B cell (primary cell): ENCODE results near the gene PUS10. TPM values are rescaled to one million over a fixed set of nuclear protein-coding genes. Genes with fewer than 3 reads are reported as not detected.
"Not testable (repeated sequence)": the region's sequence is repeated elsewhere in the genome, so short reads cannot be mapped to it uniquely, and the experiment has no call there.

Experiments used
- ATAC-seq: fragments of 200-7000 bp; cut with Tn5 transposase; one replicate; pipeline ENCODE4 v1.10.0; 2021; ENCODE audit warnings: low read depth, mild to moderate bottlenecking, moderate number of reproducible peaks, moderate library complexity
- CTCF ChIA-PET: fragments of 350-600 bp; sonication (Branson Sonifier 250); formaldehyde crosslinking; loops from one replicate; lab custom pipeline; 2021; ENCODE audit warnings: antibody characterized with exemption, inconsistent platforms; lab: Charles Lee
- POLR2A ChIA-PET: fragments of 350-600 bp; sonication (Branson Sonifier 250); formaldehyde crosslinking; loops from one replicate; lab custom pipeline; 2021; ENCODE audit warnings: antibody characterized with exemption; lab: Charles Lee
- DNase-seq: peaks from one replicate; pipeline ENCODE4 v3.0.0; 2013
- H2AFZ ChIP-seq: 2 replicates; pipeline ENCODE4 v1.6.1; 2012; ENCODE audit warnings: mild to moderate bottlenecking, low read depth, low read length; ENCODE audit not compliant: insufficient read depth, poor library complexity, severe bottlenecking
- H3K27ac ChIP-seq, 2 donors: 1 replicate in 1 of 2; 2 replicates in 1 of 2; pipeline ENCODE4 v1.5.1; 2012 to 2013; ENCODE audit warnings: low read length in 2 of 2, mild to moderate bottlenecking in 2 of 2, moderate library complexity in 1 of 2
- H3K27me3 ChIP-seq, 4 experiments: fragments of 200-600 bp in 1 of 4; sonication (generic) in 1 of 4; replicated peaks in 1 of 4; 1 replicate in 2 of 4; 2 replicates in 2 of 4; pipeline versions ENCODE4 v1.6.1 to v1.7.0; 2013 to 2016; ENCODE audit warnings: low read length in 3 of 4, mild to moderate bottlenecking in 2 of 4, mixed read lengths in 1 of 4, moderate library complexity in 1 of 4; ENCODE audit not compliant: insufficient read depth in 4 of 4, control insufficient read depth in 3 of 4; ENCODE audit errors: control extremely low read depth in 1 of 4
- H3K36me3 ChIP-seq, 2 experiments: replicated peaks in 1 of 2; 1 replicate in 1 of 2; 2 replicates in 1 of 2; pipeline versions ENCODE4 v1.6.1 to v1.7.1; 2013; ENCODE audit warnings: low read length in 1 of 2; ENCODE audit not compliant: insufficient read depth in 2 of 2, control insufficient read depth in 1 of 2; ENCODE audit errors: control extremely low read depth in 1 of 2, extremely low read depth in 1 of 2
- H3K4me1 ChIP-seq, 2 donors: fragments of 200-600 bp in 1 of 2; sonication (generic) in 1 of 2; 1 replicate in 1 of 2; 2 replicates in 1 of 2; pipeline versions ENCODE4 v1.5.1 to v1.6.1; 2013 to 2017; ENCODE audit warnings: low read length in 2 of 2; ENCODE audit not compliant: control insufficient read depth in 2 of 2, insufficient read depth in 2 of 2
- H3K4me2 ChIP-seq: replicated peaks from 2 replicates; pipeline ENCODE3; 2012; ENCODE audit warnings: mild to moderate bottlenecking, low read depth, low read length; ENCODE audit not compliant: poor library complexity, severe bottlenecking
- H3K4me3 ChIP-seq, 5 experiments: fragments of 200-600 bp in 1 of 5; sonication (generic) in 1 of 5; 1 replicate in 3 of 5; 2 replicates in 2 of 5; pipeline versions ENCODE4 v1.5.1 to v1.7.0; 2011 to 2016; ENCODE audit warnings: low read length in 4 of 5, mild to moderate bottlenecking in 4 of 5, low read depth in 2 of 5, control low read depth in 1 of 5, moderate library complexity in 1 of 5; ENCODE audit not compliant: insufficient read depth in 1 of 5; ENCODE audit errors: control extremely low read depth in 1 of 5, extremely low read depth in 1 of 5
- H3K79me2 ChIP-seq: fragments of 200-600 bp; sonication (generic); one replicate; pipeline ENCODE4 v1.6.0; 2016; ENCODE audit warnings: low read length; ENCODE audit not compliant: control insufficient read depth, insufficient read depth
- H3K9ac ChIP-seq: fragments of 200-600 bp; sonication (generic); 2 replicates; pipeline ENCODE4 v1.6.1; 2017; ENCODE audit warnings: mild to moderate bottlenecking, low read length, moderate library complexity
- H3K9me3 ChIP-seq, 3 donors: one replicate each; pipeline versions ENCODE4 v1.6.1 to v1.7.1; 2013; ENCODE audit warnings: low read length in 2 of 3; ENCODE audit not compliant: control insufficient read depth in 2 of 3, insufficient read depth in 1 of 3; ENCODE audit errors: control extremely low read depth in 1 of 3
- H4K20me1 ChIP-seq: 2 replicates; pipeline ENCODE4 v1.6.0; 2012; ENCODE audit warnings: mild to moderate bottlenecking, low read length; ENCODE audit not compliant: insufficient read depth, control insufficient read depth, poor library complexity, severe bottlenecking
- H3K27ac Mint-ChIP-seq: one replicate; pipeline ENCODE4 v1.8.0; 2021; ENCODE audit warnings: mixed read lengths
- H3K27me3 Mint-ChIP-seq: one replicate; pipeline ENCODE4 v1.8.0; 2021; ENCODE audit warnings: mixed read lengths
- H3K4me1 Mint-ChIP-seq: one replicate; pipeline ENCODE4 v1.8.0; 2021; ENCODE audit warnings: mixed read lengths
- H3K4me3 Mint-ChIP-seq: one replicate; pipeline ENCODE4 v1.8.0; 2021; ENCODE audit warnings: mixed read lengths
- H3K9me3 Mint-ChIP-seq: one replicate; pipeline ENCODE4 v1.8.0; 2022; ENCODE audit warnings: mixed read lengths; ENCODE audit not compliant: insufficient read depth
- CTCF ChIP-seq: fragments of 200-600 bp; IDR thresholded peaks from one replicate; pipeline ENCODE4 v1.8.0; 2022; ENCODE audit warnings: antibody characterized with exemption, mild to moderate bottlenecking
- EZH2 ChIP-seq: IDR thresholded peaks from 2 replicates; pipeline ENCODE4 v1.6.1; 2012; ENCODE audit warnings: borderline replicate concordance, low read depth, mild to moderate bottlenecking, moderate library complexity, low read length; ENCODE audit not compliant: insufficient read depth, poor library complexity, severe bottlenecking
- WGBS: methylation state at CpG from one replicate; pipeline ENCODE4 v1.1.5; 2013; ENCODE audit warnings: missing lambda C conversion rate; ENCODE audit not compliant: insufficient coverage; 5-methylcytosine and 5-hydroxymethylcytosine counted together
- intact Hi-C: fragments of 100-400 bp; cut with micrococcal nuclease; formaldehyde crosslinking; loops from one replicate; pipeline ENCODE4 v1.10.0; 2022
- polyA plus RNA-seq: library from polyadenylated mRNA; depleted of rRNA; stranded (reverse); fragments of >200 nt; gene quantifications from 2 replicates; pipeline ENCODE4 v1.2.3, GENCODE V29; 2012
- total RNA-seq, 2 donors: library from RNA; stranded (reverse); fragments of 120-200 nt in 1 of 2; gene quantifications; 1 replicate in 1 of 2; 2 replicates in 1 of 2; pipeline versions ENCODE4 v1.2.3 to v1.2.4, GENCODE V29; 2013 to 2022

The PUS10 gene
- total and polyA plus RNA-seq, 2 donors (not counting 1 experiment from before 2014, with no cell fraction given) = 3.2 to 7.1 TPM

DNA sequence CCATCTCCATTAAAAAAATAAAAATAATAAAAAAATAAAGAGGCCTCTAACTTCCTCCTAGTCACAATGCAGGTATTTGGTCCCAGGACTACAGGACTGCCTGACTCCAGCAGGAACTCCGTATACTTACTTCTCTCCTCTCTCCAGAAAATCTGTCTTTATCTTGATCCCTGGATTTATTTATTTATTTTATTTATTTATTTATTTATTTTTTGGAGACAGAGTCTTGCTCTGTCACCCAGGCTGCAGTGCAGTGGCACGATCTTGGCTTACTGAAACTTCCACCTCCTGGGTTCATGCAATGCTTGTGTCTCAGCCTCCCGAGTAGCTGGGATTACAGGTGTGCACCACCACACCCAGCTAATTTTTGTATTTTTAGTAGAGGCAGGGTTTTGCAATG, 36.0 kb downstream of the PUS10 start:
- intact Hi-C loops, CTCF ChIA-PET, H3K9ac ChIP-seq, ATAC-seq, H4K20me1 ChIP-seq, H3K4me3 ChIP-seq, H3K36me3 ChIP-seq, H3K9me3 Mint-ChIP-seq, H2AFZ ChIP-seq, H3K4me3 Mint-ChIP-seq, DNase-seq, H3K4me2 ChIP-seq, H3K27me3 Mint-ChIP-seq, H3K9me3 ChIP-seq, H3K27ac Mint-ChIP-seq, H3K27me3 ChIP-seq, H3K79me2 ChIP-seq, H3K27ac ChIP-seq: not testable (repeated sequence)
- peaks cover 50% of the 10 kb centered on the region for H3K4me1 Mint-ChIP-seq
- WGBS = 100% methylated on average over 1 of the region's 3 CpGs
- POLR2A ChIA-PET = interaction anchor here (1.1 kb wide), 1 partner anchor 10 kb away, joined by 3 read pairs; no protein-coding TSS in a partner anchor
- peaks cover 43 to 48% of the 10 kb centered on the region in 2 donors for H3K4me1 ChIP-seq

DNA sequence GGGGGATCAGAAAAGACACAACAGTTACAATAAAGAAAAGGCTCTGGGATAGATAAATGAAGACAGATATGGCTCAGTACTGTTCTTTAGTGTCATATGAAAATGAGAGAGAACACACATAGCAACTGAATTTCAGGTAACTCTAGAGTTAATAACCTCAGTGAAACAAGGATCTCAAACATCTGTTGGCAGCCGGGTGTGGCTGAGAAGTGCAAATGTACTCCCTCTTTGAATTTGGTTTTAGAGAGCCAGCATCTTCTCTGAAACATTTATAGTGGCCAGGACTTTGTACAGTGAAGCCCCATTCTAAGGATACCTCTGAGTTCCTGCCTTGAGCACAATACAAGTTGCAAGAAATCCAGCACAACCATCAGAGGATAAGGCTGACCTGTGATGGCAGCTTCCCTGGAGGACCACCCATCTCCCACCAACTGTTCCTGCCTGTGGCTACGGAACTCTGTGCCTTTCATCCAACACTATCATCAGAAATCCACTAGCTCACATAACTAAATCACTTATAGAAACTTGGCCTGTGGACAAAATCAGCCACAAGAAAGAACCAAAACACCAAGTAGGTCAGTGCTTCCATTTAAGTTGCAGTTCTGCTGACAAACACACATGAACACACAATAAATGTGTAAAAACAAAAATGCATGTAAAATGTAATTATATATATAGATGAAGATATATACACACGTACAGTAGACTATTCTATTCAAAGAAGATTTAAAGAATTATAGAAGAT, 37.8 kb downstream of the PUS10 start:
- Histone ChIP-seq H3K4me2 (peak overlapping the region; percentile 51), H4K20me1 (no peaks in the 10 kb centered on the region), H3K36me3 (no peaks in the 10 kb centered on the region), H2AFZ (peak overlapping the region; percentile 20), H3K9me3 (no peaks in the 10 kb centered on the region), H3K4me1 (peaks cover 33 to 41% of the 10 kb centered on the region in 2 donors), H3K27ac (peak overlapping the region in 1 of 2 donors; percentile 27), H3K4me3 (no peak overlapping the region), H3K79me2 (no peaks in the 10 kb centered on the region), H3K9ac (no peak overlapping the region), H3K27me3 (no peaks in the 10 kb centered on the region)
- DNase-seq (no peak), ATAC-seq (no peak)
- 20% methylated on average over 1 of the region's 3 CpGs for WGBS
- ChIA-PET POLR2A (no interaction called here), CTCF (interaction anchor here (1.2 to 1.9 kb wide), 2 partner anchors 11 to 18 kb away, joined by 3 to 5 read pairs; no protein-coding TSS in a partner anchor)
- peaks cover 52% of the 10 kb centered on the region for H3K4me1 Mint-ChIP-seq
- no peak for TF ChIP-seq CTCF
- no peak for TF ChIP-seq EZH2
- no peaks in the 10 kb centered on the region for H3K9me3 Mint-ChIP-seq
- no peaks in the 10 kb centered on the region for H3K27me3 Mint-ChIP-seq
- intact Hi-C loops = no loop called here
- peak overlapping the region; percentile 90 for H3K27ac Mint-ChIP-seq
- H3K4me3 Mint-ChIP-seq = peak overlapping the region; percentile 46
